Measurements from ENCODE around the gene CDH24. TPM values are rescaled to one million over a fixed set of nuclear protein-coding genes. Genes with fewer than 3 reads are reported as not detected.

Gene CDH24
- total and polyA plus RNA-seq, 2 of the 8 experiments (the other 6 are each of a cell fraction or from before 2014, with no cell fraction given): 18.1 to 27.6 TPM

DNA sequence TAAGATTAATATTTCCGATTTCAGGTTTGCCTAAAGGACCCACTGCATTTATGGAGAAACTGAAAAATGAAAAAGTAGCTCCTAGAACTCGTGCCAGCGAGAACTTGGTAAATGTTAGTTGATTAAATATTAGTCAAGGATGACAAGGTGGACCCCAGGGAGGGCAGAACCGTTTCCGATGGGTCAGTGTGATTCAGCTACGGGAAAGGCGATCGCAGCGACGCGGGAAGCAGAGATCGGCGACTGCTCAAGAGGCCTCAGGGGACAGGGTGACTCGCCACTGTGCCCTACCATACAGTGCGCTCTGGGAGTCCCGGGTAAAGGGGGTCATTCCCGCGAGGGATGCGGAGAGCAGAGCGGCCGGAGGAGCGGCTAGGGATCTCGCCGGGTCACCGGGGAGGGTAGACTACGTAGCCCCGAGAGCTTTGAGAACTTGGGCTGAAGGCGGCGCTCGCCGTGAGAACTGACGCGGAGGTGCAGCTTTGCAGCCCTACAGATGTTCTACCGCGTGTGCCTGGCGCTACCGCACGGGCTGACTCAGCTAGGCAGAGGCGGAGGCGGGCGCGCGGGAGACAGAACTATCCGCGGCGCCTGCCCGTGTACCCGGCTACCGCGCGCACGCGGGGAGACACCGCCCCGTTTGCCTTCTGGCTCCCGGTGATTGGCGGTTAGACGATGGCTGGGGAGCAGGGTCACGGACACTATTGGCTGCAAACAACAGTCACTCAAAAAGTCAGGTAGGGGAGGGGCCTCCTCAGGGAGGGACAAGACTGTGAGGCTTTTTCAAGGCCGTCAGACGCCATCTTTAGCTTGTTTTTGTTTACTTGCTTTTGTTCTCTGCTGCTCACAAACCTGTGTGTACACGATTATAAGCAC lies 50.5 kb downstream of the CDH24 start (continued):
- TF ChIP-seq, protein P1, sequence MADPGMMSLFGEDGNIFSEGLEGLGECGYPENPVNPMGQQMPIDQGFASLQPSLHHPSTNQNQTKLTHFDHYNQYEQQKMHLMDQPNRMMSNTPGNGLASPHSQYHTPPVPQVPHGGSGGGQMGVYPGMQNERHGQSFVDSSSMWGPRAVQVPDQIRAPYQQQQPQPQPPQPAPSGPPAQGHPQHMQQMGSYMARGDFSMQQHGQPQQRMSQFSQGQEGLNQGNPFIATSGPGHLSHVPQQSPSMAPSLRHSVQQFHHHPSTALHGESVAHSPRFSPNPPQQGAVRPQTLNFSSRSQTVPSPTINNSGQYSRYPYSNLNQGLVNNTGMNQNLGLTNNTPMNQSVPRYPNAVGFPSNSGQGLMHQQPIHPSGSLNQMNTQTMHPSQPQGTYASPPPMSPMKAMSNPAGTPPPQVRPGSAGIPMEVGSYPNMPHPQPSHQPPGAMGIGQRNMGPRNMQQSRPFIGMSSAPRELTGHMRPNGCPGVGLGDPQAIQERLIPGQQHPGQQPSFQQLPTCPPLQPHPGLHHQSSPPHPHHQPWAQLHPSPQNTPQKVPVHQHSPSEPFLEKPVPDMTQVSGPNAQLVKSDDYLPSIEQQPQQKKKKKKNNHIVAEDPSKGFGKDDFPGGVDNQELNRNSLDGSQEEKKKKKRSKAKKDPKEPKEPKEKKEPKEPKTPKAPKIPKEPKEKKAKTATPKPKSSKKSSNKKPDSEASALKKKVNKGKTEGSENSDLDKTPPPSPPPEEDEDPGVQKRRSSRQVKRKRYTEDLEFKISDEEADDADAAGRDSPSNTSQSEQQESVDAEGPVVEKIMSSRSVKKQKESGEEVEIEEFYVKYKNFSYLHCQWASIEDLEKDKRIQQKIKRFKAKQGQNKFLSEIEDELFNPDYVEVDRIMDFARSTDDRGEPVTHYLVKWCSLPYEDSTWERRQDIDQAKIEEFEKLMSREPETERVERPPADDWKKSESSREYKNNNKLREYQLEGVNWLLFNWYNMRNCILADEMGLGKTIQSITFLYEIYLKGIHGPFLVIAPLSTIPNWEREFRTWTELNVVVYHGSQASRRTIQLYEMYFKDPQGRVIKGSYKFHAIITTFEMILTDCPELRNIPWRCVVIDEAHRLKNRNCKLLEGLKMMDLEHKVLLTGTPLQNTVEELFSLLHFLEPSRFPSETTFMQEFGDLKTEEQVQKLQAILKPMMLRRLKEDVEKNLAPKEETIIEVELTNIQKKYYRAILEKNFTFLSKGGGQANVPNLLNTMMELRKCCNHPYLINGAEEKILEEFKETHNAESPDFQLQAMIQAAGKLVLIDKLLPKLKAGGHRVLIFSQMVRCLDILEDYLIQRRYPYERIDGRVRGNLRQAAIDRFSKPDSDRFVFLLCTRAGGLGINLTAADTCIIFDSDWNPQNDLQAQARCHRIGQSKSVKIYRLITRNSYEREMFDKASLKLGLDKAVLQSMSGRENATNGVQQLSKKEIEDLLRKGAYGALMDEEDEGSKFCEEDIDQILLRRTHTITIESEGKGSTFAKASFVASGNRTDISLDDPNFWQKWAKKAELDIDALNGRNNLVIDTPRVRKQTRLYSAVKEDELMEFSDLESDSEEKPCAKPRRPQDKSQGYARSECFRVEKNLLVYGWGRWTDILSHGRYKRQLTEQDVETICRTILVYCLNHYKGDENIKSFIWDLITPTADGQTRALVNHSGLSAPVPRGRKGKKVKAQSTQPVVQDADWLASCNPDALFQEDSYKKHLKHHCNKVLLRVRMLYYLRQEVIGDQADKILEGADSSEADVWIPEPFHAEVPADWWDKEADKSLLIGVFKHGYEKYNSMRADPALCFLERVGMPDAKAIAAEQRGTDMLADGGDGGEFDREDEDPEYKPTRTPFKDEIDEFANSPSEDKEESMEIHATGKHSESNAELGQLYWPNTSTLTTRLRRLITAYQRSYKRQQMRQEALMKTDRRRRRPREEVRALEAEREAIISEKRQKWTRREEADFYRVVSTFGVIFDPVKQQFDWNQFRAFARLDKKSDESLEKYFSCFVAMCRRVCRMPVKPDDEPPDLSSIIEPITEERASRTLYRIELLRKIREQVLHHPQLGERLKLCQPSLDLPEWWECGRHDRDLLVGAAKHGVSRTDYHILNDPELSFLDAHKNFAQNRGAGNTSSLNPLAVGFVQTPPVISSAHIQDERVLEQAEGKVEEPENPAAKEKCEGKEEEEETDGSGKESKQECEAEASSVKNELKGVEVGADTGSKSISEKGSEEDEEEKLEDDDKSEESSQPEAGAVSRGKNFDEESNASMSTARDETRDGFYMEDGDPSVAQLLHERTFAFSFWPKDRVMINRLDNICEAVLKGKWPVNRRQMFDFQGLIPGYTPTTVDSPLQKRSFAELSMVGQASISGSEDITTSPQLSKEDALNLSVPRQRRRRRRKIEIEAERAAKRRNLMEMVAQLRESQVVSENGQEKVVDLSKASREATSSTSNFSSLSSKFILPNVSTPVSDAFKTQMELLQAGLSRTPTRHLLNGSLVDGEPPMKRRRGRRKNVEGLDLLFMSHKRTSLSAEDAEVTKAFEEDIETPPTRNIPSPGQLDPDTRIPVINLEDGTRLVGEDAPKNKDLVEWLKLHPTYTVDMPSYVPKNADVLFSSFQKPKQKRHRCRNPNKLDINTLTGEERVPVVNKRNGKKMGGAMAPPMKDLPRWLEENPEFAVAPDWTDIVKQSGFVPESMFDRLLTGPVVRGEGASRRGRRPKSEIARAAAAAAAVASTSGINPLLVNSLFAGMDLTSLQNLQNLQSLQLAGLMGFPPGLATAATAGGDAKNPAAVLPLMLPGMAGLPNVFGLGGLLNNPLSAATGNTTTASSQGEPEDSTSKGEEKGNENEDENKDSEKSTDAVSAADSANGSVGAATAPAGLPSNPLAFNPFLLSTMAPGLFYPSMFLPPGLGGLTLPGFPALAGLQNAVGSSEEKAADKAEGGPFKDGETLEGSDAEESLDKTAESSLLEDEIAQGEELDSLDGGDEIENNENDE (IDR thresholded peaks at IDR 0.05; ENCODE audit: insufficient replicate concordance, low read length): no peak
- TF ChIP-seq GABPA (IDR thresholded peaks at IDR 0.05; ENCODE audit: borderline replicate concordance, insufficient read depth, low read length) (no peak), BCL11A (IDR thresholded peaks at IDR 0.05; ENCODE audit: low read depth in 2 of 2, low read length in 2 of 2) (no peak), EGR1 (IDR thresholded peaks at IDR 0.05; ENCODE audit: borderline replicate concordance, low read depth, low read length) (no peak), POLR2AphosphoS5 (IDR thresholded peaks at IDR 0.05; ENCODE audit: low read depth, low read length) (peak; percentile 93), TAF1 (IDR thresholded peaks at IDR 0.05; ENCODE audit: low read depth, low read length) (peak; percentile 94), SP1 (IDR thresholded peaks at IDR 0.05; ENCODE audit: low read depth, low read length) (peak; percentile 97), ZNF274 (IDR thresholded peaks at IDR 0.05; ENCODE audit: borderline replicate concordance, extremely low read depth, low read length) (no peak), GTF2F1 (IDR thresholded peaks at IDR 0.05; ENCODE audit: borderline replicate concordance, low read depth, low read length) (no peak), SRF (IDR thresholded peaks at IDR 0.05; ENCODE audit: low read depth, low read length) (no peak)

All from H1 (cell line).